IMR-90 (cell line): Measurements from ENCODE around the gene LYPD4.

Source experiments
- CEBPB ChIP-seq: IDR thresholded peaks from 2 replicates; pipeline ENCODE4 v1.6.1; 2012; ENCODE audit warnings: low read depth, low read length, improper control_type of control experiment
- CHD1 ChIP-seq: IDR thresholded peaks from 2 replicates; pipeline ENCODE4 v1.6.1; 2012; ENCODE audit warnings: low read depth, low read length, improper control_type of control experiment
- MAZ ChIP-seq: IDR thresholded peaks from 2 replicates; pipeline ENCODE4 v1.6.1; 2012; ENCODE audit warnings: low read depth, mild to moderate bottlenecking, low read length, improper control_type of control experiment, moderate library complexity, borderline replicate concordance
- MXI1 ChIP-seq: IDR thresholded peaks from 2 replicates; pipeline ENCODE4 v1.6.1; 2012; ENCODE audit warnings: low read depth, mild to moderate bottlenecking, low read length, moderate library complexity, borderline replicate concordance
- NFE2L2 ChIP-seq: fragments of 150-350 bp; IDR thresholded peaks from 2 replicates; pipeline ENCODE4 v1.6.1; 2016; ENCODE audit warnings: low read depth, mild to moderate bottlenecking, low read length
- POLR2A ChIP-seq: IDR thresholded peaks from 2 replicates; pipeline ENCODE4 v1.6.1; 2012; ENCODE audit warnings: mild to moderate bottlenecking, low read depth, low read length
- RAD21 ChIP-seq: IDR thresholded peaks from 2 replicates; pipeline ENCODE4 v1.6.1; 2012; ENCODE audit warnings: low read length, improper control_type of control experiment
- RCOR1 ChIP-seq: IDR thresholded peaks from 2 replicates; pipeline ENCODE4 v1.6.1; 2012; ENCODE audit warnings: mild to moderate bottlenecking, low read length, improper control_type of control experiment; ENCODE audit not compliant: insufficient replicate concordance
- SMC3 ChIP-seq: fragments of 150-350 bp; IDR thresholded peaks from 2 replicates; pipeline ENCODE4 v1.6.1; 2016; ENCODE audit warnings: low read depth, mild to moderate bottlenecking, antibody characterized with exemption, low read length, moderate library complexity
- TF ChIP-seq, protein P1 (sequence below): conservative IDR thresholded peaks from 2 replicates; pipeline ENCODE4 v1.5.1; 2012; ENCODE audit warnings: mild to moderate bottlenecking, low read depth, low read length, improper control_type of control experiment
- TF ChIP-seq, protein P2 (sequence below): fragments of 150-350 bp; IDR thresholded peaks from 2 replicates; pipeline ENCODE4 v1.6.1; 2017; ENCODE audit warnings: mild to moderate bottlenecking, antibody characterized with exemption, low read length, low read depth

DNA sequence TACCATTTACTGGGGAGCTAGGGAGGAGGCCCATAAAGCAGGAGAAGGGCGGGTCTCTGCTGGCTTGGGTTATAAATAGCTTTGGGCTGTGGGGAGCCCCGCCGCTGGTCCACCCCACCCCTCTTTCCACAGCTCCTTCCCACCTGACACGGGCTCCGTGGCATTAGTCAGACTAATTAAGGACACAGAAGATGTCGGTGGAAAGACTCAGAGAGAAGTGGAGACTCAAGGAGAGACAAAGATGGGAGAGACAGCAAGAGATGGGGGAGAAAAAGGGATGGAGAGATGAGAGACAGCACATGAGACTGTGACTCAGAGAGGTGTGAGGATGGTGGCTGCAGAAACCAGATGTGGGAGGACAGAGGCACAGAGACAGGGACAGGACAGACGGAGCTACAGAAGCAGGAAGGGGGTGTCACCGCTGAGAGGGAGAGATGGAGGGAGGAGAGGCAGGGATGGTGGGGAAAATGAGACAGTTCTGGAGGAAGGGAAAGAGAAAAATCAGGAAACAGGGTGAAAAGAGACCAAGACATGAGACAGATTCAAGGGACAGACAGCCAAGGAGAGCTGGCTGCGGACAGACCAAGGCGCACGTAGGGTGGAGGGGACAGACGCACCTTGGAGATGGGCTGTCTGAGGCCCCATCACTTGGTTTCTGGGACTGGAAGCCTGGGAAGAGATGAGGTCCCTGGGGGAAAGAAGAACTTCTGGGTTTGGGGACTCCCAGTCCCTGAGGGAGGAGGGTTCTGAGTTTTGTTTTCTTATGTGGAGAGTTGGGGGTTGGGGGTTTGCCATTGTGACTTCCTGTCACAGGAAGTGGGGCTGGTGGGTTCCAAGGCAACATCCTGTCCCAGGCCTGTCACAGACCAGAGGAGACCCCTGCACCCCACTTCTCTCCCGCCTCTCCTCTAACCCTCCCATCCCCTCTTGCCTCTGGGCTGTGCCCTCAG lies 42.6 kb upstream of the LYPD4 start:
- TF ChIP-seq, protein P1, sequence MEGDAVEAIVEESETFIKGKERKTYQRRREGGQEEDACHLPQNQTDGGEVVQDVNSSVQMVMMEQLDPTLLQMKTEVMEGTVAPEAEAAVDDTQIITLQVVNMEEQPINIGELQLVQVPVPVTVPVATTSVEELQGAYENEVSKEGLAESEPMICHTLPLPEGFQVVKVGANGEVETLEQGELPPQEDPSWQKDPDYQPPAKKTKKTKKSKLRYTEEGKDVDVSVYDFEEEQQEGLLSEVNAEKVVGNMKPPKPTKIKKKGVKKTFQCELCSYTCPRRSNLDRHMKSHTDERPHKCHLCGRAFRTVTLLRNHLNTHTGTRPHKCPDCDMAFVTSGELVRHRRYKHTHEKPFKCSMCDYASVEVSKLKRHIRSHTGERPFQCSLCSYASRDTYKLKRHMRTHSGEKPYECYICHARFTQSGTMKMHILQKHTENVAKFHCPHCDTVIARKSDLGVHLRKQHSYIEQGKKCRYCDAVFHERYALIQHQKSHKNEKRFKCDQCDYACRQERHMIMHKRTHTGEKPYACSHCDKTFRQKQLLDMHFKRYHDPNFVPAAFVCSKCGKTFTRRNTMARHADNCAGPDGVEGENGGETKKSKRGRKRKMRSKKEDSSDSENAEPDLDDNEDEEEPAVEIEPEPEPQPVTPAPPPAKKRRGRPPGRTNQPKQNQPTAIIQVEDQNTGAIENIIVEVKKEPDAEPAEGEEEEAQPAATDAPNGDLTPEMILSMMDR, result no peak
- TF ChIP-seq POLR2A (no peak), CEBPB (no peak), CHD1 (no peak), RAD21 (no peak), MXI1 (no peak), RCOR1 (no peak), NFE2L2 (no peak), SMC3 (no peak), MAZ (no peak)
- TF ChIP-seq, protein P2, sequence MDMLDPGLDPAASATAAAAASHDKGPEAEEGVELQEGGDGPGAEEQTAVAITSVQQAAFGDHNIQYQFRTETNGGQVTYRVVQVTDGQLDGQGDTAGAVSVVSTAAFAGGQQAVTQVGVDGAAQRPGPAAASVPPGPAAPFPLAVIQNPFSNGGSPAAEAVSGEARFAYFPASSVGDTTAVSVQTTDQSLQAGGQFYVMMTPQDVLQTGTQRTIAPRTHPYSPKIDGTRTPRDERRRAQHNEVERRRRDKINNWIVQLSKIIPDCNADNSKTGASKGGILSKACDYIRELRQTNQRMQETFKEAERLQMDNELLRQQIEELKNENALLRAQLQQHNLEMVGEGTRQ, result no peak
